Measurements from ENCODE around the gene GPR157.
"Not testable (repeated sequence)": the region's sequence is repeated elsewhere in the genome, so short reads cannot be mapped to it uniquely, and the experiment has no call there.

Gene GPR157

GRCh38 chr1:9146156-9146555, 17.3 kb upstream of the GPR157 start:
- in situ Hi-C loops (cut with MboI; ENCODE audit: low sequenced_read_pairs): no loop called here

DNA sequence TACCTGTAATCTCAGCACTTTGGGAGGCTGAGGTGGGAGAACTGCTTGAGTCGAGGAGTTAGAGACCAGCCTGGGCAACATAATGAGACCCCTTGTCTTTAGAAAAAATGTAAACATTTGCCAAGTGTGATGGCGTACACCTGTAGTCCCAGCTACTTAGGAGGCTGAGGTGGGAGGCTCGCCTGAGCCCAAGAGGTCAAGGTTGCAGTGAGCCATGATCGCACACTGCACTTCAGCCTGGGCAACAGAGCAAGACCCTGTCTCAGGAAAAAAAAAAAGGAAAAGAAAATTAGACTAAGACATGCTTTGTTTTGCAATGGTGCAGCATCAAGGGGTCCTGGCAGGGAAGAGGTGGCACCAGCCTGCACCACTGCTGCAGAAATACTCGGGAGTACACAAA, 16.8 kb upstream of the GPR157 start:
- in situ Hi-C loops (cut with MboI; ENCODE audit: low sequenced_read_pairs): no loop called here

- in situ Hi-C loops (cut with MboI; ENCODE audit: low sequenced_read_pairs): no loop called here
Measured at GRCh38 chr1:9145021-9145668, 16.2 kb upstream of the GPR157 start.

- in situ Hi-C loops (cut with MboI; ENCODE audit: low sequenced_read_pairs): not testable (repeated sequence)
Measured at GRCh38 chr1:9144494-9144893, 15.6 kb upstream of the GPR157 start.

DNA sequence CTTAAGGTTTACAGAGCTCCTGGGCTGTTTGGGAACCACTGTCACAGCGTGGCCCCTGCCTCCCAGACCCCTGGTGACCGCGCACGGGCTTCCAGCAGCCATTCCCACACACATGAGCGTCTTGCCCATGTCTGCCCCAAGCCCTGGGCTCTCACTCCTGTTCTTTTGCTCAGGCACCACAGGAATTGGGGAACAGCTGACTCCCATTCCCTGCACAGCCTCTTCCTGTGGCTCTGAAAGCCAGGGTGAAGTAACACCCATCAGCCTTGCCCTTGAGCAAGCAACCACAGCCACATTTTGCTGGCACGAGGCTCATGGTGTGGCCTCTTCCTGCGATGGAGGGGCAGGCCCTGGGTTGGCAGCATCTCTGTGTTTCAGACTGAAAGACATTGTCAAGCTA, 14.3 kb upstream of the GPR157 start:
- in situ Hi-C loops (cut with MboI; ENCODE audit: low sequenced_read_pairs): no loop called here

GRCh38 chr1:9139930-9140329, 11.0 kb upstream of the GPR157 start:
- in situ Hi-C loops (cut with MboI; ENCODE audit: low sequenced_read_pairs): no loop called here

DNA sequence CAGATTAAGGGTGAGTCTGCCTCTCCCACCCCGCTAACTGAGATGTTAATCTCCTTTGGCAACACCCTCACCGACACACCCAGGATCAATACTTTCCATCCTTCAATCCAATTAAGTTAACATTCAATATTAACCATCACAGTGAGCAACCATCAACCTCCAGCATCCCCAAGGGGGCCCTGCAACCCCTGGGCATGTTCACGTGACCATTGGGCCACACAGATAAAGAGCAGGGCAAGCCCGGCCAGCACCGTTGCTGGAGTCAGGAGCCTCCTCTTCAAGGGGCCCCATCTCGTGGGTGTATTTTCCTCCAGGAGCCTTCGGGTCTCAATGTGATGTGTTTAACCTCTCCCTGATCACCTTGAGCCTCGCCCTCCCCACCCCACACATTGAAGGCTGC, 8.0 kb upstream of the GPR157 start:
- in situ Hi-C loops (cut with MboI; ENCODE audit: low sequenced_read_pairs): no loop called here

DNA sequence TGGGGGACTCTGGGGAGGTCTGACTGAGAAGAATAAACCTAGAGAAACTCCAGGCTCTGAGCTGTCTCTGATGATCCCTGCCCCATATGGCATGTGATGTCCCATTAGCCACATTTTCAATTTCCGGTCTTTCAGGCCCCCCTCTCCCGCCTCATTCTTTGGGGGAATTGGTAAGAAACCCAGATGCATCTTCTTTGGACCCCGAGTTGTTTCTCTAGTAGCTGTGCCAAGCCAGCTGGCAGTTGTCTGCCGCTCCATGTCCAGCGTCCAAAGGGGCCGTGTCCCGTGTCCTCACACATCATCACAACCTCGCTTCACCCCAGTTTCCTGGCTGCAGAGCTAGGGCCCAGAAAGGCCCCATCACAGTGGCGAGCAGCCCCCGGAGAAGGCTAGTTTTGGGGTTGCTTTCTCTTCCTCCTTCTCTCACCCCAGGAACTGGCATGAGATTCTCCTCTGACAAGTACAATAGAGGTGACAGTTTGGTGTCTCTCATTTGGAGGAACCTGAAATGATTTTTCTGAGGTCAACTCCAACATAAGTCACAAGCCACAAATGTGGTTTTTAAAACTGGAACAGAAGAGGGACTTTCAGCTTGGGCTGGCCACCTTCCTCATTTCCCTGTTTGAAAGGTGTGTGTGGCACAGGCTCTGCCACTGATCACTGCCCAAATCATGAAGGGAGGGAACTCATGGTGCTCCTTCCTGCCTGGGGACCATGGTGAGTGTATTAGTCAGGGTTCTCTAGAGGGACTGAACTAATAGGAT, 6.4 kb upstream of the GPR157 start:
- in situ Hi-C loops (cut with MboI; ENCODE audit: low sequenced_read_pairs): no loop called here

- in situ Hi-C loops (cut with MboI; ENCODE audit: low sequenced_read_pairs): no loop called here
Measured at GRCh38 chr1:9133870-9134585, 5.1 kb upstream of the GPR157 start.

- in situ Hi-C loops (cut with MboI; ENCODE audit: low sequenced_read_pairs): no loop called here
Measured at GRCh38 chr1:9129266-9130041, 552 bp upstream of the GPR157 start.

DNA sequence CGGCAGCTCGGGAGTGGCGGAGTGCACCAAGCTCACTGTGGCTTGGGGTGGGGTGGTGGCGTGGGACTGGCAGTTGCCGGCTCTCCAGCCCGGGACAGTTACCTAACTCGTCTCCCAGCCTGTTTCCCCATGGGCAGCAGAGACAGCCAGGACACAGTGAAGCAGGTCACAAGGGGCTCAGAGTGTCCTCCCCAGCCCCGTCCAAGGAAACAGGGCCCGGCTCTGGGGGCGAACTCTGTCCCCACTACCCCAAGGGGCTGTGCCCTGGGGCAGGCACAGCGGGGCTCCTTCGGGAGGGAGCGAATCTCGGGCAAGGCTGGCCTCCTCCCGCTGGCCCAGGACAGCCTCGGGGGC, 759 bp downstream of the GPR157 start:
- in situ Hi-C loops (cut with MboI; ENCODE audit: low sequenced_read_pairs): no loop called here

- in situ Hi-C loops (cut with MboI; ENCODE audit: low sequenced_read_pairs): no loop called here
Measured at GRCh38 chr1:9127395-9128165, 1.3 kb downstream of the GPR157 start.

GRCh38 chr1:9126511-9126910, 2.4 kb downstream of the GPR157 start:
- in situ Hi-C loops (cut with MboI; ENCODE audit: low sequenced_read_pairs): no loop called here

DNA sequence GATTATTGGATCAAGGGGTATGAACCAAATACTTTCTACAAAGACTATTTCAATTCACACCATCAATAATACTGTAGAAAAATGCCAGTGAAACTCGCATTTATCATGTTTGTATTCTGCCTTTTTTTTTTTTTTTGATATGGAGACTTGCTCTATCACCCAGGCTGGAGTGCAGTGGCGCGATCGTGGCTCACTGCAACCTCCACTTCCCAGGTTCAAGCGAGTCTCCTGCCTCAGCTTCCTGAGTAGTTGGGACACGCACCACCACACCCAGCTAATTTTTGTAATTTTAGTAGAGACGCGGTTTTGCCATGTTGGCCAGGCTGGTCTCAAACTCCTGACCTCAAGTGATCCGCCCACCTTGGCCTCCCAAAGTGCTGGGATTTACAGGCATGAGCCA, 3.1 kb downstream of the GPR157 start:
- in situ Hi-C loops (cut with MboI; ENCODE audit: low sequenced_read_pairs): not testable (repeated sequence)

- in situ Hi-C loops (cut with MboI; ENCODE audit: low sequenced_read_pairs): no loop called here
Measured at GRCh38 chr1:9125325-9125724, 3.6 kb downstream of the GPR157 start.

DNA sequence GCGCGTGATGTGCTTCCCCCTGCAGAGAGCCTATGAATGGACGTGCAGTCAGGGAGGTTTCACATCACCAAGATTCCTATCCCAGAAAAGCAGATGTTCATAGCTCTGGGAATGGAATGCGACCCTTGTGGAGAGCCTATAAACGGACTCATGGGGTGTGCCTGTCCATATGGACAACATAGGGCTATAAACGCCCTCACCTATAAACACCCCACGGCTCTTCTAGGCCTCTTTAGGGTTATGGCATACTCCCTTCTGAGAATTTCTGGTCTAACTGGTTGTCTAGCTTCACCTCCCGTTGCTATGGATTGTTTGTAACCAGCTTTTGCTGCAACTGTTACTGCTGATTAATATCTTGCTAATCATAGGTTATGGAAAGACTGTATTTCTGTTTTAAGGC, 4.5 kb downstream of the GPR157 start:
- in situ Hi-C loops (cut with MboI; ENCODE audit: low sequenced_read_pairs): loop anchor here (25.0 kb wide), 1 partner anchor 363 kb away; no protein-coding TSS in a partner anchor

- in situ Hi-C loops (cut with MboI; ENCODE audit: low sequenced_read_pairs): loop anchor here (25.0 kb wide), 1 partner anchor 364 kb away; no protein-coding TSS in a partner anchor
Measured at GRCh38 chr1:9123665-9124064, 5.2 kb downstream of the GPR157 start.

- in situ Hi-C loops (cut with MboI; ENCODE audit: low sequenced_read_pairs): loop anchor here (25.0 kb wide), 1 partner anchor 366 kb away; no protein-coding TSS in a partner anchor
Measured at GRCh38 chr1:9121496-9122409, 7.1 kb downstream of the GPR157 start.

- in situ Hi-C loops (cut with MboI; ENCODE audit: low sequenced_read_pairs): loop anchor here (25.0 kb wide), 1 partner anchor 367 kb away; no protein-coding TSS in a partner anchor
Measured at GRCh38 chr1:9120312-9120958, 8.5 kb downstream of the GPR157 start.
